ENCODE measurements around the gene ANK3.

DNA sequence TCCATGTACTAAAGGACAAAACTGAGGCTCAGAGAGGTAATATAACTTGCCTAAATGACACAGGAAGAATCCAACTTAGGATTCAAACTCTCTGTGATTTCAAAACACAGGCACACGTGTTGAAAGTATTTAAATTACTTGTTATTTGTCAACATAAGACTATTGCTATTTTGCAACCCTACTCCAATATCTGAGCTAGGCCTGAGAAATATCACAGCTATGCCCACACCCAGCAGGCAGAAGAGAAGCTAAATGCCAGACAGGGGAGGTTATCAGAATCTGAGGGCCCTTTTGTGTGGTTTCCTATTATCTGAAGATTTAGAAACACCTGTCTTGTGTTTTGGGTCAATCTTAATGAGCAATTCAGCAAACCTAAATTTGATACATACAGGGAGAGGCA lies 204.3 kb downstream of the ANK3 start:
- TF ChIP-seq, protein P1, sequence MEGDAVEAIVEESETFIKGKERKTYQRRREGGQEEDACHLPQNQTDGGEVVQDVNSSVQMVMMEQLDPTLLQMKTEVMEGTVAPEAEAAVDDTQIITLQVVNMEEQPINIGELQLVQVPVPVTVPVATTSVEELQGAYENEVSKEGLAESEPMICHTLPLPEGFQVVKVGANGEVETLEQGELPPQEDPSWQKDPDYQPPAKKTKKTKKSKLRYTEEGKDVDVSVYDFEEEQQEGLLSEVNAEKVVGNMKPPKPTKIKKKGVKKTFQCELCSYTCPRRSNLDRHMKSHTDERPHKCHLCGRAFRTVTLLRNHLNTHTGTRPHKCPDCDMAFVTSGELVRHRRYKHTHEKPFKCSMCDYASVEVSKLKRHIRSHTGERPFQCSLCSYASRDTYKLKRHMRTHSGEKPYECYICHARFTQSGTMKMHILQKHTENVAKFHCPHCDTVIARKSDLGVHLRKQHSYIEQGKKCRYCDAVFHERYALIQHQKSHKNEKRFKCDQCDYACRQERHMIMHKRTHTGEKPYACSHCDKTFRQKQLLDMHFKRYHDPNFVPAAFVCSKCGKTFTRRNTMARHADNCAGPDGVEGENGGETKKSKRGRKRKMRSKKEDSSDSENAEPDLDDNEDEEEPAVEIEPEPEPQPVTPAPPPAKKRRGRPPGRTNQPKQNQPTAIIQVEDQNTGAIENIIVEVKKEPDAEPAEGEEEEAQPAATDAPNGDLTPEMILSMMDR (optimal IDR thresholded peaks at IDR 0.05 in 1 of 3, IDR thresholded peaks at IDR 0.05 in 1 of 3, conservative IDR thresholded peaks at IDR 0.05 in 1 of 3; ENCODE audit: extremely low read depth in 1 of 3, insufficient read depth in 2 of 3, low read length in 3 of 3): no peak
- no peak for TF ChIP-seq EZH2 (IDR thresholded peaks at IDR 0.05; ENCODE audit: low read length)

Data from keratinocyte (primary cell).